ENCODE results near the gene VRTN. TPM values are rescaled to one million over a fixed set of nuclear protein-coding genes. Genes with fewer than 3 reads are reported as not detected.

Gene VRTN
- polyA plus RNA-seq, 4 donors: 0.03 TPM; not detected in 3

Other genes with a start within 250 kb of the VRTN start
- under 1 TPM; 0.06 to 0.10 (median 0.07) TPM for gene VSX2, start 109.0 kb upstream of the VRTN start, polyA plus RNA-seq (ENCODE audit: insufficient read length in 4 of 4)
- gene ABCD4, start 45.5 kb upstream of the VRTN start, polyA plus RNA-seq (ENCODE audit: insufficient read length in 4 of 4): 100 to 1,000 TPM in 1 of 4 donors, 10 to 100 TPM in 3; 89.2 to 102 (median 94.6) TPM
- under 1 TPM; 0.19 to 0.39 (median 0.34) TPM for gene SYNDIG1L, start 77.7 kb downstream of the VRTN start, polyA plus RNA-seq (ENCODE audit: insufficient read length in 4 of 4)
- gene NPC2, start 144.8 kb downstream of the VRTN start, polyA plus RNA-seq (ENCODE audit: insufficient read length in 4 of 4): 100 to 1,000 TPM; 350 to 360 (median 355) TPM
- gene ISCA2, start 145.3 kb downstream of the VRTN start, polyA plus RNA-seq (ENCODE audit: insufficient read length in 4 of 4): 10 to 100 TPM; 44.1 to 47.4 (median 46.2) TPM

Data from right renal pelvis (tissue), 4 donors.